Mesendoderm (in vitro differentiated cells): ENCODE results near the gene UBL4A. TPM values are rescaled to one million over a fixed set of nuclear protein-coding genes. Genes with fewer than 3 reads are reported as not detected.

Experiments used
- DNase-seq: peaks from one replicate; pipeline ENCODE4 v3.0.0; 2013
- H2AK5ac ChIP-seq: 2 replicates; pipeline ENCODE4 v1.6.1; 2013; ENCODE audit warnings: low read length, inconsistent platforms
- H2BK120ac ChIP-seq: 2 replicates; pipeline ENCODE4 v1.6.1; 2013; ENCODE audit warnings: low read depth, mild to moderate bottlenecking, low read length, moderate library complexity, mixed read lengths
- H2BK15ac ChIP-seq: replicated peaks from 2 replicates; pipeline ENCODE4 v1.6.1; 2013; ENCODE audit warnings: low read depth, mild to moderate bottlenecking, moderate library complexity
- H2BK5ac ChIP-seq: 2 replicates; pipeline ENCODE4 v1.6.1; 2013; ENCODE audit warnings: low read length, inconsistent platforms
- H3K18ac ChIP-seq: 2 replicates; pipeline ENCODE4 v1.6.1; 2013; ENCODE audit warnings: mild to moderate bottlenecking, low read length, mixed read lengths
- H3K23ac ChIP-seq: one replicate; pipeline ENCODE4 v1.6.1; 2013; ENCODE audit warnings: low read length
- H3K27ac ChIP-seq: 2 replicates; pipeline ENCODE4 v1.5.1; 2013; ENCODE audit warnings: low read depth, mild to moderate bottlenecking, inconsistent platforms, low read length, moderate library complexity
- H3K27me3 ChIP-seq: 2 replicates; pipeline ENCODE4 v1.6.1; 2013; ENCODE audit warnings: low read length, control low read depth, mild to moderate bottlenecking, inconsistent platforms; ENCODE audit not compliant: insufficient read depth, poor library complexity
- H3K36me3 ChIP-seq: 2 replicates; pipeline ENCODE4 v1.6.1; 2013; ENCODE audit warnings: low read length, inconsistent platforms; ENCODE audit not compliant: control insufficient read depth, insufficient read depth
- H3K4ac ChIP-seq: one replicate; pipeline ENCODE4 v1.6.1; 2013; ENCODE audit warnings: low read depth, mild to moderate bottlenecking, low read length, moderate library complexity
- H3K4me1 ChIP-seq: 2 replicates; pipeline ENCODE4 v1.6.1; 2013; ENCODE audit warnings: low read depth, low read length, inconsistent platforms; ENCODE audit not compliant: control insufficient read depth
- H3K4me2 ChIP-seq: 2 replicates; pipeline ENCODE4 v1.6.1; 2013; ENCODE audit warnings: low read length
- H3K4me3 ChIP-seq: 2 replicates; pipeline ENCODE4 v1.5.1; 2013; ENCODE audit warnings: mild to moderate bottlenecking, low read length
- H3K56ac ChIP-seq: one replicate; pipeline ENCODE4 v1.6.1; 2013; ENCODE audit warnings: low read length
- H3K79me1 ChIP-seq: 2 replicates; pipeline ENCODE4 v1.6.1; 2013; ENCODE audit warnings: low read length, inconsistent platforms
- H3K79me2 ChIP-seq: 2 replicates; pipeline ENCODE4 v1.6.1; 2013; ENCODE audit warnings: mild to moderate bottlenecking, low read length; ENCODE audit not compliant: control insufficient read depth, insufficient read depth
- H3K9ac ChIP-seq: 2 replicates; pipeline ENCODE4 v1.6.1; 2013; ENCODE audit warnings: low read length, inconsistent platforms
- H4K5ac ChIP-seq: one replicate; pipeline ENCODE4 v1.6.1; 2013; ENCODE audit warnings: low read length
- H4K8ac ChIP-seq: one replicate; pipeline ENCODE4 v1.6.1; 2013; ENCODE audit warnings: low read depth, mild to moderate bottlenecking, control low read depth, low read length, moderate library complexity
- WGBS: extraction: QIAGEN DNeasy Blood & Tissue Kit; methylation state at CpG from one replicate; pipeline ENCODE4 v1.1.7; 2013; ENCODE audit warnings: low lambda C conversion rate, missing lambda C conversion rate; ENCODE audit not compliant: insufficient coverage; ENCODE audit errors: extremely low coverage; 5-methylcytosine and 5-hydroxymethylcytosine counted together
- polyA plus RNA-seq, 2 experiments: library from polyadenylated mRNA; stranded (reverse); fragments of 200-250 nt; gene quantifications; one replicate each; pipeline ENCODE4 v1.2.3, GENCODE V29; 2013

UBL4A gene
- polyA plus RNA-seq (2013, experiment 1 of 2), result 13.6 TPM
- 14.1 TPM for polyA plus RNA-seq (2013, experiment 2 of 2)

GRCh38 chrX:154486396-154487207, at the start of gene UBL4A:
TSS of gene UBL4A (minus strand) at chrX:154486615. CDS start at chrX:154486584, 31 bp downstream.
- no peak within 1 kb of the TSS for H2BK15ac ChIP-seq
- H3K27ac ChIP-seq, result no peak within 1 kb of the TSS
- peak within 1 kb of the TSS; percentile 56 for H3K4me3 ChIP-seq
- H3K56ac ChIP-seq, result peak within 1 kb of the TSS; percentile 91
- H3K4me1 ChIP-seq, result no peaks in the 10 kb centered on the region
- no peak within 1 kb of the TSS for H2BK5ac ChIP-seq
- DNase-seq, result peak; percentile 60
- H3K9ac ChIP-seq, result peak within 1 kb of the TSS; percentile 87
- no peaks in the 10 kb centered on the region for H3K79me1 ChIP-seq
- no peak within 1 kb of the TSS for H2BK120ac ChIP-seq
- no peaks in the 10 kb centered on the region for H3K27me3 ChIP-seq
- WGBS, result no CpG with 5 or more reads among the region's 95 CpGs
- H4K8ac ChIP-seq, result no peak within 1 kb of the TSS
- no peaks in the 10 kb centered on the region for H3K79me2 ChIP-seq
- H3K4me2 ChIP-seq, result peak within 1 kb of the TSS; percentile 40
- H4K5ac ChIP-seq, result no peak within 1 kb of the TSS
- no peak within 1 kb of the TSS for H3K23ac ChIP-seq
- no peaks in the 10 kb centered on the region for H3K36me3 ChIP-seq
- H3K4ac ChIP-seq, result peak within 1 kb of the TSS; percentile 71
- no peak within 1 kb of the TSS for H2AK5ac ChIP-seq
- peak within 1 kb of the TSS; percentile 81 for H3K18ac ChIP-seq

DNA sequence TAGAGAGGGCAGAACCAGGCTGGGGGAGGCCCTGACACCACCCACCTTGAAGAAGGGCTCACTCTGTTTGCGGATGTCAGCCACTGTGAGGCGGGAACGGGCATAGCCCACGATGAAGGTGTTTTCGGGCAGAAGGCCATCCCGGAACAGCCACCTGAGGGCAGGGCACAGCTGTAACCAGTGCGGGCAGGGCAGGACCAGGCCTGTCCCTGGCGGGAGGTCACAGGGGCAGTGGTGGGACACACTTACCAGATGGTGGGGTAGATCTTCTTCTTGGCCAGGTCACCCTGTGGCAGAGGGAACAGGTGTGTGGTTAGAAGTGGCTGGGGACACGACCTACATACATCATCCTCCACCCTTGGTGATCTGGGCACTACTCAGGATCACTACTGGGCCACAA, 49.5 kb upstream of the UBL4A start:
- Histone ChIP-seq H3K9ac (no peak overlapping the region), H3K4ac (no peak overlapping the region), H4K8ac (no peak overlapping the region), H3K36me3 (no peaks in the 10 kb centered on the region), H3K23ac (no peak overlapping the region), H3K4me1 (no peaks in the 10 kb centered on the region), H3K79me1 (no peaks in the 10 kb centered on the region), H3K4me2 (no peak overlapping the region), H3K56ac (no peak overlapping the region), H3K27ac (no peak overlapping the region), H3K18ac (no peak overlapping the region), H2BK5ac (no peak overlapping the region), H3K4me3 (no peak overlapping the region), H4K5ac (no peak overlapping the region), H2BK120ac (no peak overlapping the region), H2AK5ac (no peak overlapping the region), H3K27me3 (no peaks in the 10 kb centered on the region), H2BK15ac (no peak overlapping the region), H3K79me2 (no peaks in the 10 kb centered on the region)
- no peak for DNase-seq
- WGBS, result no CpG with 5 or more reads among the region's 9 CpGs

GRCh38 chrX:154534526-154535322, 48.3 kb upstream of the UBL4A start:
- Histone ChIP-seq H4K8ac (no peak overlapping the region), H3K36me3 (no peaks in the 10 kb centered on the region), H4K5ac (no peak overlapping the region), H3K56ac (no peak overlapping the region), H3K27ac (no peak overlapping the region), H3K23ac (no peak overlapping the region), H3K18ac (no peak overlapping the region), H3K4me2 (no peak overlapping the region), H3K9ac (no peak overlapping the region), H3K79me1 (no peaks in the 10 kb centered on the region), H3K27me3 (no peaks in the 10 kb centered on the region), H2BK5ac (no peak overlapping the region), H2AK5ac (no peak overlapping the region), H3K4me1 (no peaks in the 10 kb centered on the region), H2BK120ac (no peak overlapping the region), H3K4ac (no peak overlapping the region), H2BK15ac (no peak overlapping the region), H3K79me2 (no peaks in the 10 kb centered on the region), H3K4me3 (no peak overlapping the region)
- no CpG with 5 or more reads among the region's 34 CpGs for WGBS
- DNase-seq, result peak; percentile 77

DNA sequence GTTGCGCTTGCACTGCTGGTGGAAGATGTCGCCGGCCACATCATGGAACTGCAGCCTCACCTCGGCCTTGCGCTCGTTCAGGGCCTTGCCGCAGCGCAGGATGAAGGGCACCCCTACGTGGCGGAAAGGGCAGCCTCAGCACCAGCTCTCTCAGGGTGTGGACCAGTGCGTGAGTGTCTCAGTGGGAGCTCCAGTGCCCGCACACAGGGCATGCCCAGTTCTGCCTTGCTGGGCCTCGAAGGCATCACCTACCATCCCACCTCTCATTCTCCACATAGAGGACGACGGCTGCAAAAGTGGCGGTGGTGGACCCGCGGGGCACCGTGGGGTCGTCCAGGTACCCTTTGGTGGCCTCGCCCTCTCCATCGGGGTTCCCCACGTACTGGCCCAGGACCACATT, 46.3 kb upstream of the UBL4A start:
- Histone ChIP-seq H3K4me1 (no peaks in the 10 kb centered on the region), H3K36me3 (no peaks in the 10 kb centered on the region)

DNA sequence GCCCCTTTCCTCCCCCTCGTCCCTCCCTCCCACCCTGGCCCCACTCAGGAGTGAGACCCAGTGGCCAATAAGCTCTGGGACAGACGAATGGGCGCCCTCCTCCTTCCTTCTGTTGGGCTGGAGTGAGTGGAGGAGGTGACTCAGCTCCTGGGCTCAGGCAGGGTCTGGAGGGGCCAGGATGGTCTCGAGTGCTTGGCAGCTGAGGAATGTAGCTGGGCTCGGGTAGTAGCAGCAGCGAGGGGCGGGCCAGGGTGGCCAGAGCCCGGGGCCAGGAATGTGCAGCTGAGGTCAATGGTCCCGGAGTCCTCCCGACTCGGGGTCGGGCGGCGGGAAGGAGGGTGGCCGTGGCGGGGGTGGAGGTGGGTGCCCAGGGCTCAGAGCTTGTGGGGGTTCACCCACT, 45.2 kb upstream of the UBL4A start:
- Histone ChIP-seq H3K18ac (no peak overlapping the region), H3K27me3 (no peaks in the 10 kb centered on the region), H3K4me2 (no peak overlapping the region), H3K23ac (no peak overlapping the region), H3K36me3 (no peaks in the 10 kb centered on the region), H2BK15ac (no peak overlapping the region), H4K5ac (no peak overlapping the region), H3K79me1 (no peaks in the 10 kb centered on the region), H3K56ac (no peak overlapping the region), H3K4me3 (no peak overlapping the region), H3K27ac (no peak overlapping the region), H2BK120ac (no peak overlapping the region), H3K79me2 (no peaks in the 10 kb centered on the region), H3K9ac (no peak overlapping the region), H2BK5ac (no peak overlapping the region), H2AK5ac (no peak overlapping the region), H4K8ac (no peak overlapping the region), H3K4me1 (no peaks in the 10 kb centered on the region), H3K4ac (no peak overlapping the region)
- DNase-seq, result peak; percentile 85
- WGBS, result no CpG with 5 or more reads among the region's 16 CpGs

More for the DNA sequence above, 46.3 kb upstream of the UBL4A start:
- Histone ChIP-seq H2BK15ac (no peak overlapping the region), H3K79me1 (no peaks in the 10 kb centered on the region), H3K4ac (no peak overlapping the region), H3K4me3 (no peak overlapping the region), H3K9ac (no peak overlapping the region), H2BK120ac (no peak overlapping the region), H3K18ac (no peak overlapping the region), H4K8ac (no peak overlapping the region), H3K79me2 (no peaks in the 10 kb centered on the region), H3K56ac (no peak overlapping the region), H3K23ac (no peak overlapping the region), H4K5ac (no peak overlapping the region), H3K27me3 (no peaks in the 10 kb centered on the region), H2BK5ac (no peak overlapping the region), H2AK5ac (no peak overlapping the region), H3K27ac (no peak overlapping the region), H3K4me2 (no peak overlapping the region)
- no CpG with 5 or more reads among the region's 23 CpGs for WGBS
- no peak for DNase-seq
